OCI-LY7 (cell line): ENCODE data around the gene TAF11L13.

Experiments
- EZH2phosphoT487 ChIP-seq: fragments of 200-600 bp; sonication (generic); IDR thresholded peaks from 2 replicates; pipeline ENCODE4 v1.6.1; 2018; ENCODE audit warnings: low read depth, borderline replicate concordance, mild to moderate bottlenecking, mixed run types, antibody characterized with exemption, low read length, moderate library complexity, mixed read lengths
- TF ChIP-seq, protein P1 (sequence below): fragments of 200-600 bp; sonication (generic); conservative IDR thresholded peaks from 2 replicates; pipeline ENCODE4 v1.5.1; 2014; ENCODE audit warnings: mild to moderate bottlenecking, antibody characterized with exemption, low read length, moderate library complexity, mixed read lengths

DNA sequence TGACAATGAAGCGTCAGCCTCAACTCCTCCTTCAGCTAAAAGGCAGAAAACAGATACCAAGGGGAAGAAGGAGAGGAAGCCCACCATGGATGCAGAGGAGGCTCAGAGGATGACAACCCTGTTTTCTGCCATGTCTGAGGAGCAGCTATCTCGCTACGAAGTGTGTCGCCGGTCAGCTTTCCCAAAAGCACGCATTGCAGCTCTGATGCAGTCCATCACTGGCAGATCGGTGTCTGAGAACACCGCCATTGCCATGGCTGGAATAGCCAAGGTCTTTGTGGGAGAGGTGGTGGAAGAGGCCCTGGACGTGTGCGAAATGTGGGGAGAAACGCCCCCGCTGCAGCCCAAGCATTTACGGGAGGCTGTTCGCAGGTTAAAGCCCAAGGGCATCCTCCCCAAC is 26.9 kb upstream of the TAF11L13 start:
- TF ChIP-seq, protein P1, sequence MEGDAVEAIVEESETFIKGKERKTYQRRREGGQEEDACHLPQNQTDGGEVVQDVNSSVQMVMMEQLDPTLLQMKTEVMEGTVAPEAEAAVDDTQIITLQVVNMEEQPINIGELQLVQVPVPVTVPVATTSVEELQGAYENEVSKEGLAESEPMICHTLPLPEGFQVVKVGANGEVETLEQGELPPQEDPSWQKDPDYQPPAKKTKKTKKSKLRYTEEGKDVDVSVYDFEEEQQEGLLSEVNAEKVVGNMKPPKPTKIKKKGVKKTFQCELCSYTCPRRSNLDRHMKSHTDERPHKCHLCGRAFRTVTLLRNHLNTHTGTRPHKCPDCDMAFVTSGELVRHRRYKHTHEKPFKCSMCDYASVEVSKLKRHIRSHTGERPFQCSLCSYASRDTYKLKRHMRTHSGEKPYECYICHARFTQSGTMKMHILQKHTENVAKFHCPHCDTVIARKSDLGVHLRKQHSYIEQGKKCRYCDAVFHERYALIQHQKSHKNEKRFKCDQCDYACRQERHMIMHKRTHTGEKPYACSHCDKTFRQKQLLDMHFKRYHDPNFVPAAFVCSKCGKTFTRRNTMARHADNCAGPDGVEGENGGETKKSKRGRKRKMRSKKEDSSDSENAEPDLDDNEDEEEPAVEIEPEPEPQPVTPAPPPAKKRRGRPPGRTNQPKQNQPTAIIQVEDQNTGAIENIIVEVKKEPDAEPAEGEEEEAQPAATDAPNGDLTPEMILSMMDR = no peak
- TF ChIP-seq EZH2phosphoT487 = no peak
